IMR-90 (cell line): ENCODE results near the gene PRR13. TPM values are rescaled to one million over a fixed set of nuclear protein-coding genes. Genes with fewer than 3 reads are reported as not detected.

Source experiments
- ATAC-seq: fragments of 200-7000 bp; cut with Tn5 transposase; 2 replicates; pipeline ENCODE4 v1.9.1; 2020; ENCODE audit warnings: low read depth, mild to moderate bottlenecking, moderate library complexity
- BruUV-seq: library from RNA; stranded (reverse); fragments of 400-500 nt; replicated peaks from 2 replicates; lab custom pipeline; 2021; lab: Mats Ljungman, UMichigan
- CTCF ChIA-PET: fragments of 300-600 bp; formaldehyde crosslinking; extraction: SDS; loops from one replicate; lab custom pipeline; 2021; ENCODE audit warnings: antibody characterized with exemption; lab: Yijun Ruan, JAX
- POLR2A ChIA-PET: fragments of 300-600 bp; sonication (Branson Sonifier 250); formaldehyde crosslinking; loops from one replicate; lab custom pipeline; 2022; ENCODE audit warnings: antibody characterized with exemption; ENCODE audit not compliant: unreplicated experiment; lab: Charles Lee
- DNase-seq: peaks from one replicate; pipeline ENCODE4 v3.0.0; 2013
- H2AFZ ChIP-seq: replicated peaks from 2 replicates; pipeline ENCODE3; 2013; ENCODE audit warnings: low read length, mild to moderate bottlenecking; ENCODE audit not compliant: poor library complexity
- H2AK5ac ChIP-seq: 2 replicates; pipeline ENCODE4 v1.6.1; 2013; ENCODE audit warnings: low read depth, low read length, inconsistent platforms
- H2AK9ac ChIP-seq: replicated peaks from 2 replicates; pipeline ENCODE3; 2013; ENCODE audit warnings: mild to moderate bottlenecking, low read depth, low read length, moderate library complexity; ENCODE audit not compliant: poor library complexity
- H2BK120ac ChIP-seq: 2 replicates; pipeline ENCODE4 v1.6.1; 2013; ENCODE audit warnings: low read depth, low read length, inconsistent platforms
- H2BK15ac ChIP-seq: 3 replicates; pipeline ENCODE4 v1.6.1; 2013; ENCODE audit warnings: low read depth, low read length, inconsistent platforms
- H2BK20ac ChIP-seq: 2 replicates; pipeline ENCODE4 v1.6.1; 2013; ENCODE audit warnings: low read depth, mild to moderate bottlenecking, inconsistent platforms, low read length, moderate library complexity
- H2BK5ac ChIP-seq: 2 replicates; pipeline ENCODE4 v1.6.1; 2013; ENCODE audit warnings: mild to moderate bottlenecking, low read depth, low read length, inconsistent platforms; ENCODE audit not compliant: poor library complexity, severe bottlenecking
- H3K14ac ChIP-seq: replicated peaks from 2 replicates; pipeline ENCODE4 v1.6.1; 2013; ENCODE audit warnings: low read depth, low read length, inconsistent platforms
- H3K18ac ChIP-seq: 2 replicates; pipeline ENCODE4 v1.6.1; 2013; ENCODE audit warnings: low read depth, low read length, control low read depth
- H3K23ac ChIP-seq: 2 replicates; pipeline ENCODE4 v1.6.1; 2013; ENCODE audit warnings: low read depth, low read length, inconsistent platforms
- H3K27ac ChIP-seq: 2 replicates; pipeline ENCODE4 v1.5.1; 2013; ENCODE audit warnings: mild to moderate bottlenecking, control low read depth, low read length; ENCODE audit not compliant: insufficient read depth
- H3K27me3 ChIP-seq: 2 replicates; pipeline ENCODE4 v1.6.1; 2013; ENCODE audit warnings: low read length; ENCODE audit not compliant: control insufficient read depth, insufficient read depth
- H3K36me3 ChIP-seq: 2 replicates; pipeline ENCODE4 v1.6.1; 2013; ENCODE audit warnings: low read length, mixed read lengths; ENCODE audit not compliant: control insufficient read depth, insufficient read depth
- H3K4ac ChIP-seq: 2 replicates; pipeline ENCODE4 v1.6.1; 2013; ENCODE audit warnings: low read depth, low read length, inconsistent platforms
- H3K4me1 ChIP-seq: 2 replicates; pipeline ENCODE4 v1.6.1; 2013; ENCODE audit warnings: low read length, mixed read lengths; ENCODE audit not compliant: control insufficient read depth, insufficient read depth
- H3K4me2 ChIP-seq: 2 replicates; pipeline ENCODE4 v1.6.1; 2013; ENCODE audit warnings: low read depth, mild to moderate bottlenecking, control low read depth, low read length, moderate library complexity
- H3K4me3 ChIP-seq: 2 replicates; pipeline ENCODE4 v1.5.1; 2013; ENCODE audit warnings: low read depth, mild to moderate bottlenecking, control low read depth, low read length, moderate library complexity; ENCODE audit not compliant: insufficient read depth
- H3K56ac ChIP-seq: 2 replicates; pipeline ENCODE4 v1.6.1; 2013; ENCODE audit warnings: low read length, inconsistent platforms; ENCODE audit not compliant: insufficient read depth; ENCODE audit errors: extremely low read depth
- H3K79me1 ChIP-seq, 2 experiments: 2 replicates each; pipeline ENCODE4 v1.6.1; 2013; ENCODE audit warnings: low read length in 2 of 2, inconsistent platforms in 1 of 2, low read depth in 1 of 2
- H3K9ac ChIP-seq: 2 replicates; pipeline ENCODE4 v1.6.1; 2013; ENCODE audit warnings: low read depth, low read length, control low read depth
- H3K9me1 ChIP-seq: 2 replicates; pipeline ENCODE4 v1.6.1; 2013; ENCODE audit warnings: low read length, inconsistent platforms; ENCODE audit not compliant: insufficient read depth
- H3K9me3 ChIP-seq: 2 replicates; pipeline ENCODE4 v1.6.1; 2013; ENCODE audit warnings: low read length; ENCODE audit not compliant: control insufficient read depth, insufficient read depth
- H4K20me1 ChIP-seq: 2 replicates; pipeline ENCODE4 v1.6.1; 2013; ENCODE audit warnings: low read length, inconsistent platforms; ENCODE audit not compliant: insufficient read depth
- H4K5ac ChIP-seq: 2 replicates; pipeline ENCODE4 v1.6.1; 2013; ENCODE audit warnings: mild to moderate bottlenecking, low read depth, low read length, control low read depth
- H4K8ac ChIP-seq, 2 experiments: 2 replicates each; pipeline ENCODE4 v1.6.1; 2013; ENCODE audit warnings: low read depth in 2 of 2, low read length in 2 of 2, control low read depth in 1 of 2, inconsistent platforms in 1 of 2
- H4K91ac ChIP-seq: 2 replicates; pipeline ENCODE4 v1.6.1; 2013; ENCODE audit warnings: low read depth, low read length, inconsistent platforms; ENCODE audit not compliant: insufficient read depth
- BHLHE40 ChIP-seq: fragments of 150-350 bp; IDR thresholded peaks from 2 replicates; pipeline ENCODE4 v1.6.1; 2016; ENCODE audit warnings: mild to moderate bottlenecking, low read depth, low read length
- FOS ChIP-seq: fragments of 150-350 bp; IDR thresholded peaks from 2 replicates; pipeline ENCODE4 v1.6.1; 2016; ENCODE audit warnings: low read depth, low read length
- RCOR1 ChIP-seq: IDR thresholded peaks from 2 replicates; pipeline ENCODE4 v1.6.1; 2012; ENCODE audit warnings: mild to moderate bottlenecking, low read length, improper control_type of control experiment; ENCODE audit not compliant: insufficient replicate concordance
- RFX5 ChIP-seq: IDR thresholded peaks from 2 replicates; pipeline ENCODE4 v1.8.0; 2012; ENCODE audit warnings: low read depth, mild to moderate bottlenecking, low read length, moderate library complexity
- SMC3 ChIP-seq: fragments of 150-350 bp; IDR thresholded peaks from 2 replicates; pipeline ENCODE4 v1.6.1; 2016; ENCODE audit warnings: low read depth, mild to moderate bottlenecking, antibody characterized with exemption, low read length, moderate library complexity
- WGBS, 2 experiments: methylation state at CpG; one replicate each; pipeline versions ENCODE4 v1.1.5 to v1.1.7; 2013; ENCODE audit warnings: missing lambda C conversion rate in 2 of 2; ENCODE audit not compliant: insufficient read length in 1 of 2; ENCODE audit errors: extremely low coverage in 2 of 2; 5-methylcytosine and 5-hydroxymethylcytosine counted together
- dilution Hi-C: fragments of 300-500 bp; cut with HindIII; formaldehyde crosslinking; loops from one replicate; pipeline ENCODE4 v1.14.3; 2018; ENCODE audit warnings: low sequenced_read_pairs; ENCODE audit not compliant: unreplicated experiment
- in situ Hi-C: fragments of 300-500 bp; cut with MboI; formaldehyde crosslinking; loops from 3 replicates; pipeline ENCODE4 v1.14.3; 2019; ENCODE audit warnings: low sequenced_read_pairs, inconsistent platforms, mixed read lengths
- intact Hi-C: fragments of 100-400 bp; cut with micrococcal nuclease; formaldehyde crosslinking; loops from 2 replicates; pipeline ENCODE4 v1.10.0; 2022
- polyA plus RNA-seq, 3 experiments: library from polyadenylated mRNA; depleted of rRNA; stranded (reverse); fragments of >200 nt; gene quantifications; 2 replicates each; pipeline ENCODE4 v1.2.3, GENCODE V29; 2012; ENCODE audit warnings: low replicate concordance in 1 of 3
- total RNA-seq: library from RNA; depleted of rRNA; stranded (reverse); fragments of >200 nt; gene quantifications from 2 replicates; pipeline ENCODE4 v1.2.3, GENCODE V29; 2012
- TF ChIP-seq, protein P1 (sequence below): fragments of 150-350 bp; IDR thresholded peaks from 2 replicates; pipeline ENCODE4 v1.6.1; 2016; ENCODE audit warnings: low read depth, mild to moderate bottlenecking, low read length, moderate library complexity, borderline replicate concordance

The PRR13 gene
- total and polyA plus RNA-seq, 2 of the 4 experiments (the other 2 are of a cell fraction), result 25.5 to 114 TPM

GRCh38 chr12:53468282-53468681, 26.7 kb downstream of the PRR13 start:
- Histone ChIP-seq H2AK5ac (no peak overlapping the region), H4K91ac (no peak overlapping the region), H3K4me3 (no peak overlapping the region), H3K4ac (no peak overlapping the region), H3K79me1 (peaks cover 40 to 73% of the 10 kb centered on the region in 2 experiments), H2BK20ac (no peak overlapping the region), H3K9me1 (no peaks in the 10 kb centered on the region; the same call in 1 of the 2 replicates), H2BK120ac (no peak overlapping the region), H3K4me2 (no peak overlapping the region), H3K36me3 (peaks cover 84% of the 10 kb centered on the region), H2BK5ac (no peak overlapping the region), H3K14ac (no peak overlapping the region), H4K8ac (no peak overlapping the region), H3K18ac (no peak overlapping the region), H3K27me3 (no peaks in the 10 kb centered on the region), H4K20me1 (peaks cover 82% of the 10 kb centered on the region), H3K56ac (no peak overlapping the region), H3K9ac (no peak overlapping the region), H3K23ac (no peak overlapping the region), H2AFZ (no peak overlapping the region), H2AK9ac (no peak overlapping the region), H2BK15ac (no peak overlapping the region), H3K9me3 (no peaks in the 10 kb centered on the region), H3K4me1 (peaks cover 5% of the 10 kb centered on the region; the same call in 1 of the 2 replicates), H3K27ac (no peak overlapping the region), H4K5ac (no peak overlapping the region)
- in situ Hi-C loops (no loop called here), intact Hi-C loops (no loop called here), dilution Hi-C loops (no loop called here)
- DNase-seq, result no peak
- ChIA-PET POLR2A (no interaction called here), CTCF (interaction anchor here (0.6 kb wide), 1 partner anchor 11 kb away, joined by 3 read pairs; no protein-coding TSS in a partner anchor)
- TSS peak; percentile 49 for BruUV-seq
- no peak for ATAC-seq
- WGBS, 2 experiments, result no CpG with 5 or more reads among the region's 1 CpG
- TF ChIP-seq RCOR1 (no peak), FOS (no peak), SMC3 (no peak), BHLHE40 (no peak), RFX5 (no peak)
- TF ChIP-seq, protein P1, sequence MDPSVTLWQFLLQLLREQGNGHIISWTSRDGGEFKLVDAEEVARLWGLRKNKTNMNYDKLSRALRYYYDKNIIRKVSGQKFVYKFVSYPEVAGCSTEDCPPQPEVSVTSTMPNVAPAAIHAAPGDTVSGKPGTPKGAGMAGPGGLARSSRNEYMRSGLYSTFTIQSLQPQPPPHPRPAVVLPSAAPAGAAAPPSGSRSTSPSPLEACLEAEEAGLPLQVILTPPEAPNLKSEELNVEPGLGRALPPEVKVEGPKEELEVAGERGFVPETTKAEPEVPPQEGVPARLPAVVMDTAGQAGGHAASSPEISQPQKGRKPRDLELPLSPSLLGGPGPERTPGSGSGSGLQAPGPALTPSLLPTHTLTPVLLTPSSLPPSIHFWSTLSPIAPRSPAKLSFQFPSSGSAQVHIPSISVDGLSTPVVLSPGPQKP, result no peak
